SW480 (cell line): ENCODE results near the gene GPR180.
A peak's percentile ranks its signal among the peaks of the same experiment; 100 is the strongest.

Experiments
- DNase-seq: peaks from one replicate; pipeline ENCODE4 v3.0.0-alpha.2; 2016; ENCODE audit warnings: low spot score

The GPR180 gene

DNA sequence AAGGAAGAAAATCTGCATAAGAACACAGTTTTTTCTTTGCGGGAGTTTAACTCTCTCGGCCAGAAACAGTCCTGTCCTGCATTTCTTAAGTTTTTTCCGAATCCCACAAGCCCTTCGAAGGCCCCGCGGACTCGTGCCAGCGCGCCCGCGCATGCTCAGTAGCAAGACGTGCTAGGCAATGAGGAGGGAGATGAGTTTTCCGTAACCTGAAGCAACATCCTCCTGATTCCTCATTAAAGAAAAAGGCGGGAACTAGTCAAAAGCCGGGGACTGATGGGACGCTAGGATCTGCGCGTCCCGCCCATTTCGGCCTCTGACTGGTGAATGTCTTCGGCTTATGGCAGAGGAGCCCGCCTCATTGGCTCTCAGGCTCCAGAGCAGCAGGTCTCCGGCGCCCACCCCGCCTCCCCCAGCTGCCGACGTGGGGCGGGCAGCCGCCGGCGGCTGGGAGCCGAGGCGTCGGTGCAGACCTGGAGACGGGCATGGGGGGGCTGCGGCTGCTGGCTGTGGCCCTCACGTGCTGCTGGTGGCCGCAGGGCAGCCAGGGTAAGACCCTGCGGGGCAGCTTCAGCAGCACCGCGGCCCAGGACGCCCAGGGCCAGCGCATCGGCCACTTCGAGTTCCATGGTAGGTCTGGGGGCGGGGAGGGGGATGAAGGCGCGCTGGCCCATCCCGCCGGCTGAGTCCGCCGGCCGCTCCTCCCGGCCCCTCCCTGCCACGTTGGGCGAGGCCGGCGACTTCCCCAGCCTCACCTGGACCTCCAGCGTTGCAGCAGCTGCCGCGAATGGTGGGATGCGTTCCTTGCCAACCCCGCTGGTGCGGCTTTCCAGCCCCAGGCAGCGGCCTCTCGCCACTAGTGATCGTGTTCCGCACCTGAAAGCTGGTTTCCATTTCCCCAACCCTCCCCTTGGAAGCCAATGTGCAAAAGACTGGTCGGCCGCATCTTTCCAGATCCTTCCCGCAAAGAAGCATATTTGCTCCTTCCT is at the start of gene GPR180:
Gene GPR180, plus strand, starts transcription at position 412 of the 986 bp plus-strand sequence. Its CDS starts 71 bp downstream, at position 483.
- peak; percentile 98 for DNase-seq

DNA sequence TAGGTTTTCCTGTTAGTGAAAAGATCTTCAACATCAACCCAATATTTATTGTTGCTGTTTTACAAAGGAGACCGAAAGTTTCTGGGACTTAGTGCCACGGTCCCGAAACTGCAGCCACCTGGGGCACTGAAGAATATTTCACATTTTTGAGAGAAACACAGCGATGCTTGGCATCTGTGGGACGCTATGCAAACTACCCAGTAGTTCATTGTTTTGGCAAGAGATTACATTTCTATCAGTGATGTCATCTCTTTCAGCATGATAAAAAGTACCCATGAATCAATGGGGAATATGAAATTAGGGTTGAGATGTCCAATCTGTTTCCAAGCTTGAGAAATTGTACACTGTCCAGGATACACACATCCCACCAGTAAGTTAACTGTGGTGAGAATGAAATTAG is 49.6 kb upstream of the GPR180 start:
- DNase-seq = no peak

DNA sequence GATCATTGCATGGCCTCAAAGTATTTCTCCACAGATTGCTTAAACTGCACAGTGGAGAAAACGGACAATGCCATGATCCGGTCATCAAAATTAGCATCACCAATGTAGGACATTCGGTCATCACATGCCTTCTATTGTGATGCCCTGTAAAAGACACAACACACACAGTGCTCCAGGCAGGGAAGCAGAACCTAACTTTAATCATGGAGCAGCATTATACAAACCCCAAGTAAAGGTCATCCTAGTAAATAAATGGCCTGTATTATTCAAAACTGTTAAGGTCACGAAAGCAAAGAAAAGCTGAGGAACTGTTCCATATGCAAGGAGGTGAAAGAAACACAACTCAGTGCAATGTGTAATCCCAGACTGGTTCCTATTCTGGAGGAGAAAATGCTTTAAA is 47.9 kb upstream of the GPR180 start:
- no peak for DNase-seq

DNA sequence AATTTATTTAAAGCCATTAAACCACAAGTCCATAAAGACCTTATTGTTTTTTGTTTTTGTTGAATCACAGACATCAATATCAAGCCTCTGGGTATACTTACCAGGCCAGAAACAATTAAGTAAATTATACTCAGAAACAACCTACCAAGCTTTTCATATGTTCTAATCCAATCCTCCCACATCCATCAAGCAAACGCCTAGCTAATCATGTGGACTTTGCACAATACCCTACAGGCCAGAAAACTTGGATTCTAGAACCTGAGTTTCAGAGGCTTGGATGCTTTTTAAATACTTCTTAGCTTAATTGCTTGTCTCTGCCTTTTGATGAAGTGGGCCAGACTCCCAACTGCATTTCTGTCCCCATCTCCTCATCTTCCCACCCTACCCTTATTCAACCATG is 45.6 kb upstream of the GPR180 start:
- no peak for DNase-seq

DNA sequence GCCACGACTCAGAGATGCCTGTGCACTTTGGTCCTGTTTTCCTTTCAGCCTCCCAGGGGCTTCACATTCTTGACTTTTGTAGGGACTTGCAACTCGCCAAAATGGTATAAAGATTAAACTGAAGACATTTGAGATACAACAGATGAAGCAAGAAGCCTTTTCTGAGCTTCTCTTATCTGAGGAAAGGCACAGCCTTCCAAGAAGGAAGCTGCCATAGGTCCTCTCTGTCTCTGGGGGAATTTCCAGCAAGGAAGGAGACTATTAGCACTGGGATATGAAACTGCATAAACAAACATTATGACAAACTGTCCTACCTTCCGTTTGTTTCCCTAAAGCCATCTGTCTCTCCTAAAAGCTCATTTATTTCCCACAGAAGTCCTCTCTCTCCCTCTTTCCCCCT is 45.0 kb upstream of the GPR180 start:
- no peak for DNase-seq

DNA sequence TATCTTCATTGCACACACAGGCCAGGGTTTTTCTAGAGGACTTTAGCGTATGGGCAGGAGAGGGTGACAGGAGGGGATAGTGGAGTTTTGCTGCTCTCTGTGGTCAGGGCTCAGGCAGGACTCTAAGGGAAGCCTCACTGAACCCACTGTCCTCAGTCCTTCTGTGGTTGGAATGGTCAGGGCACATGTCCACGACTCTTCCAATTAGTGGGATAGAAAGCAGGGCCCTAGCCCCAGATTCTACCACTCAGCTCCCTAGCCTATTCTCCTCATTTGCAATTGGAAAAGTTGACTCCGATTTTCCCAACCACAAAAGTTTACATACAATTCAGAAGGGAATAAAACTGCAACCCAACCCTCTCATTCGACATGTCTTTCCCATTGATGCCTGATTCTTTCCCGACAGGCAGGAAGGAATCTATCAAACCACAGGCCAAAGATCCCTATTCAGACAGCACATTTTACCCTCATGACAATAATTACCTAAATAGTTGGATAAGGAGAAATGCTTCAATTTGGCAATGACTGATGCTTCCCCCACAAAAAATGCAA is 43.9 kb upstream of the GPR180 start:
- no peak for DNase-seq

DNA sequence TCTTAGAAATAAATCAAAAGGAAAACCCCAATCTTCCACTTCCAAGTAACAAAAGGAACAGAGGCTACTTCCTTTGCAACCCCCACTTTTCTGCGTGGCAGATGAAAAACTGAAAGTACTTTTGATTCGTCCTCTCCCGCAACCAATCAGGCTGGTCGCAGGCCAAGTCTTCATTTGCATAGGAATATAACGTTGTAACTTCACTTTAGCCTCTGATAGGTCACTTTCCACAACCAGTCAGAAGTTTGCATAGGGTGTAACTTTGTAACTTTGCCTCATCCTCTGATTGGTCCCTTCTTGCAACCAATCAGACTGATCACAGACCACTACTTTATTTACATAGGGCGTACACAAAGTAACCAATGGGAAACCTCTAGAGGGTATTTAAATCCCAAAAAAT is 42.9 kb upstream of the GPR180 start:
- no peak for DNase-seq

DNA sequence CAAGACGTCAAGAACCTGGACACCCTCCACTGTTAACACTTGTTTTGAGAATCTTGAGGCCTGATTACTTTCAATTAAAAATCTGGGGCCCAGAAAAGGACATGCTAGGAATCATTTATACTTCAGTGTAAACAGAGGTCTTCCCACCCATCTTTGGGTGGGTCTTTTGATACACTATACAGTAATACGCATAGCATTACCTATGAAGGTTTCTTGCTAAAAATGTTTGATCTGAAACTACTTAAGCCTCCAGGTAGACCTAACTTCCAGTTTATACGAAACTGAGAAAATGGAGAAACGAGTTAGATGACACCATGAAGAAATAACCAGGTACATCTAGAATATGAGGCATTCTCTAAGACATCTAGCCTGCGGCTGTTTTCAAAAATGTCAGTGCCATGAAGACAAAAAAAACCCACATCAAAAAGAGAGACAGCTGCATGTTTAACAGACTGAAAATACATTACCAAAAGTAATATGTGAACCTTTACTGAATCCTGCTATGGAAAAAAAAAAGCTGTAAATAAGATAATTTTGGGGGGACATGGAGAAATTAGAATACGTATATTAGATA is 42.3 kb upstream of the GPR180 start:
- no peak for DNase-seq

DNA sequence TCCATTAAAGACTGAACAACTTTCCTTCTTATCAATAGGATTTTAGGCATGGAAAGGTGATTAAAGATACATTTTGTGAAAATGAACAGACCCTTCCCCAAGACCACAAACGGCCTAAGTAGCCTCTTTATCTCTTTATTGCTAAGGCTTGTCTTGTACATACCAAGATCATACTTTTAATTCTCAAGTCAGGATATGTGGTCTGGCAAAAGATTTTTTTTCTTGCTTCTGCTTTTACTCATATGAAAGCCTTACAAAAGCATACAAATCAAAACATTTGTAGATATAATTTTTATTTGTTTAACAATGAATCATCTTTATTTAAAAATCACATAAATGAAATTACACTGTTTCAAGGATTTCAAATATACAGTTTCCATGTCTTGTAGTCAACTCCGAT is 41.5 kb upstream of the GPR180 start:
- DNase-seq = no peak

DNA sequence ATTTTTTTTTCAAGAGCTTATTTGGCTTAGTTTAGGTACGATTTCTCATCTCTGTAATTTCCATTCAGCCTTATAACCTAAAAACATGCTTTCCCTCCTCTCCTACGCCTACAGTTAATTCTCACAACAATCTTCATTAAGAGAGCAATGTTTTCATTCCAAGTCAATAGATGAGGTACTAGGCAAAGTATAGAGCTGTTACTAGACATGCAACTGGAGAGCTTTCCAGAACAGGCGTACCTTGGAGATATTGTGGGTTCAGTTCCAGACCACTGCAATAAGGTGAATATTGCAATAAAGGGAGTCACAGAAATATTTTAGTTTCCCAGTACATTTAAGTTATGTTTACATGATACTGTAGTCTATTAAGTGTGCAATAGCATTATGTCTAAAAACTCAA is 40.5 kb upstream of the GPR180 start:
- DNase-seq = no peak

DNA sequence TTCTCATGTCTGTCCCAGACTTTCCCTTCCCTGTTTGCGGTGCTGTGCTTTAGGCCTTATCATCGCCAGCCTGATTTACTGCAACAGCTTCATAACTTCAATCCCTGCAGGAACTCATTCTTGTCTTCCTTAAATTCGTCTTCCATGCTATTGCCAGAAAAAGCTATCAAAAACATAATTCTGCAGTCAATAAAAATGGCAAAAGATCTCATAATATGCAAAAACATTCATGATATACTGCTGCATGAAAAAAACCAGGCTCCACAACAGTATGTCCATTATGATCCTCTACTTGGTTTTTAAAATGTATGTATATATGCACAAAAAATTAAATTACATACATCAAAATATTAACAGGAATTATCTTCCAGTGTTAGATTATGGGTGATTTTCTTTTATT is 34.1 kb upstream of the GPR180 start:
- DNase-seq = no peak

DNA sequence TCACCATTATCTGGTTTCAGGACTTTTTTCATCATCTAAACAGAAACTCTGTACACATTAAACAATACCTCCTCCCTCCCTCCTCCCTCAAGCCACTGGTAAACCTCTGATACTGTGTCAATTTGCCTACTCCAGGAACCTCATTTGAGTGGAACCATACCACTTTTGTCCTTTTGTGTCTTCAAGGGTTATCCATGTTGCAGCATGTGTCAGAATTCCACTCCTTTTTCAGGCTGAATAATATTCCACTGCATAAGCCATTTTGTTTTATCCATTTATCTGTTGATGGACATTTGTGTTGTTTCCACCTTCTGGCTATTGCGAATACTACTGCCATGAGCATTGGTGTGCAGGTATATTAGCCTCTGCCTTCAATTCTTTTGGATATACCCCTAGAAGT is 33.2 kb upstream of the GPR180 start:
- DNase-seq = no peak

DNA sequence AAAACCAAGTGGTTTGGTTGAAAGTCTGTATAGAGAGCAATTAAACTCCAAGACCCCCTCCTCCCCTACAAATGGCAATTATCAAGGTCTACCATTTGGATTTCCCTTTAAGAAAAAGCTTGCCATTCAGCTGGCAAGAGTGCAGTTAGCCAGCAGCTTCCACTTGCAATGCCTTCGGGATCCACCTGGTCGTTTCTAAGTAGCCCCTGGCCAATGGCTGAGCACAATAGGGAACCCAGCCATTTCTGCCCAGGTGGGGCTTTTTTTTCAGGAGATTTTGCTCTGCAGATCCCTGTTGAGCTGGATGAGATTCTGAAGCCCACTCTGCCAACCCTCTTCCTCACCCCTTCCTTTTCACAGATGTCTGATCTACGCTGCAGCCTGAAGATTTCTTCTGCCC is 32.0 kb upstream of the GPR180 start:
- no peak for DNase-seq

DNA sequence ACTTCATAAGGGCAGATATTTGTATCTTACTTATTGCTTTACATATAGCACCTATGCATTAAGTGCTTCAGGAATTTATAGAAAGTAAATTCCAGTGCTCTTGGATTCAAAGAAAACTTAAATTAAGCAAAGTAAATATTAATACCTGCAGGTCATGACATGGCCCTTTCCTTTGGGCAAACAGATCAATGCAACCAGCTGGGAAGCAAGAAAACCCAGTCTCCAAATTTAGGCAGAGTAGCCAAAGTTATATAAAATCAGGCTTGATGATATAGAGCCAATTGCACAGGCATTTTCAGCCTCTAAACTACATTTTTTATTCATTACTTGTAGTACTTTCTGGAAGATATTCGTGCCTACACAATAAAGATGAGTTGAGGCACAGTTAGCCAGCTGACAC is 22.6 kb upstream of the GPR180 start:
- DNase-seq = no peak

DNA sequence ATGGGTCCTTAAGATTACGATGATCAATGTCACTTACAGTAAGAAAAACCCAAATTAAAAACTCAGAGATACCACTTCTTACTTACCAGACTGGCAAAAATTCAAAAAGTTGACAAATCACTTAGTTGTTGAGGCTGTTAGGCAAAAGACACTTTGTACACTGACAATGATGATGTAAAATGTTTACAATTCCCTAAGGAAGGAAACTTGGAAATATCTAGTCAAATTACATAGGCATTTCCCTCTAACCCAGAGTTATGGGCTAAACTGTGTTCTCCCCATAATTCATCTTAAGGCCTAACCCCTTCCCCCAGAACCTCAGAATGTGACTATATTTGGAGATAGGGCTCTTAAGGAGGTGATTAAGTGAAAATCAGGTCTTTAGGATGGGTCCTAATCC is 17.7 kb upstream of the GPR180 start:
- no peak for DNase-seq

DNA sequence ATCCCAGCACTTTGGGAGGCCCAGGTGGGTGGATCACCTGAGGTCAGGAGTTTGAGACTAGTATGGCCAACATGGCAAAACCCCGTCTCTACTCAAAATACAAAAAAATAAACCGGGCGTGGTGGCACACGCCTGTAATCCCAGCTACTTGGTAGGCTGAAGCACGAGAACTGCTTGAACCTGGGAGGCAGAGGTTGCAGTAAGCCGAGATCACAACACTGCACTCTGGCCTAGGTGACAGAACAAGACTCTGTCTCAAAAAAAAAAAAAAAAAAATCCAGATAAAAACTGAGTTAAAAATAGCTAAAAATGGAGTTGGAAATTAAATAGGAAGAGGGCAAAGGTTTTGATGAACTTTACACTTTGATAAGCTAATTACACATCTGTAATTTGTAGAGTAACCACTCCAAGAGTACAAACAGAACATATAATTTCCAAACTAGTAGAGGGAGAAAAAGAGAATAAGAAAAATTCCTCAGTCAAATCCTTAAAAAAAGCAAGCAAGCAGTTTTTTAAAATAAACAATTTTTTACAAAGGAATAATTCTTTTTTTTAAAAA is 16.0 kb upstream of the GPR180 start:
- DNase-seq = no peak

DNA sequence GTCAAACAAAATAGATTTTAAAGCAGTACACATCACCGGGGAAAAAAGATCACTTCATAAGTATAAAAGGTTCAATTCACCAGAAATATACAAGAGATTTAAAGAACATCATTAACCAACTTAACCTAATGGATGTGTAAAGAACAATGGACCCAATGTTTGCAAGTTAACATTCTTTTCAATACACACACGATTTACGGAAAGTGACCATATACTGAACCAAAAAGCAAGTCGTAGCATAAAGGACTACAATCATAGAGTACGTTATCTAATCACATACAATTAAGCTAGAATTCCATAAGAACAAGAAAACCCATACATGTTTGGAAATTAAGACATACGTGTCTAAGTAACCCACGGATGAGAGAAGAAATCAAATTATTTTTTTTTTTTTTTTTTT is 15.3 kb upstream of the GPR180 start:
- no peak for DNase-seq

DNA sequence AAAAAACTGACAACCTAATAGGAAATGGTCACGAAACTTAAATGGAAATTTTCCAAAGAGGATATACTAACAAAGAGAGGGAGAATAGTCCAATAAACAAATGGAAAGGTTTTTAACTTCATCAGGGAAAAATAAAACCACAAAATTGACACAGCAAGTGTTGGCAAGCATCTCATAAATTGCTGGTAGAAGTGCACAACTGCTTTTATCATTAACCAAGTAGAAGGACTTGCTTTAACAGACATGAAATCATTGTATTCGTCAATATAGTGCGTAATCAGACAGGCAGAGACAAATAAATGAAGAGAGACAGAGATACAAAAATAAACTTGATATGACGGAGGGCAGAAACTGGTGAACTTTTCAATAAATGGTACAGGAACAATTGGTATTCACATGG is 13.1 kb upstream of the GPR180 start:
- no peak for DNase-seq

DNA sequence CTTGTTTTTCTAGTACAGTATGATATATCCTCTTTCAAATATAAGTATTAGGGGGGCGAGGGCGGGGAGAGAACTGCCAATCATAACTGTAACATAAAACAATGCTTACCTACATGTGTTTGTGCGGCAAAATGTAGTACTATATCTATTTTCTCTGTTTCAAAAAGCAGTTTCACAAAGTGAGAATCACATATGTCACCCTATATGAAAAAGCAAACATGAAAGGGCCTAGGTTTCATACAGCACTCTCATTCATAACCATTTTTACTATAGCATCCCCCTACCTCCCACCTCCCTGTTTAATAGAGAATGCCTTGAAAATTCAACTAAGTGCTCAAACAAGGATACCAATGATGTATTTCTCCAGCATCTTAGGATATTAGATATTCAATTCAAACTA is 10.9 kb upstream of the GPR180 start:
- no peak for DNase-seq

DNA sequence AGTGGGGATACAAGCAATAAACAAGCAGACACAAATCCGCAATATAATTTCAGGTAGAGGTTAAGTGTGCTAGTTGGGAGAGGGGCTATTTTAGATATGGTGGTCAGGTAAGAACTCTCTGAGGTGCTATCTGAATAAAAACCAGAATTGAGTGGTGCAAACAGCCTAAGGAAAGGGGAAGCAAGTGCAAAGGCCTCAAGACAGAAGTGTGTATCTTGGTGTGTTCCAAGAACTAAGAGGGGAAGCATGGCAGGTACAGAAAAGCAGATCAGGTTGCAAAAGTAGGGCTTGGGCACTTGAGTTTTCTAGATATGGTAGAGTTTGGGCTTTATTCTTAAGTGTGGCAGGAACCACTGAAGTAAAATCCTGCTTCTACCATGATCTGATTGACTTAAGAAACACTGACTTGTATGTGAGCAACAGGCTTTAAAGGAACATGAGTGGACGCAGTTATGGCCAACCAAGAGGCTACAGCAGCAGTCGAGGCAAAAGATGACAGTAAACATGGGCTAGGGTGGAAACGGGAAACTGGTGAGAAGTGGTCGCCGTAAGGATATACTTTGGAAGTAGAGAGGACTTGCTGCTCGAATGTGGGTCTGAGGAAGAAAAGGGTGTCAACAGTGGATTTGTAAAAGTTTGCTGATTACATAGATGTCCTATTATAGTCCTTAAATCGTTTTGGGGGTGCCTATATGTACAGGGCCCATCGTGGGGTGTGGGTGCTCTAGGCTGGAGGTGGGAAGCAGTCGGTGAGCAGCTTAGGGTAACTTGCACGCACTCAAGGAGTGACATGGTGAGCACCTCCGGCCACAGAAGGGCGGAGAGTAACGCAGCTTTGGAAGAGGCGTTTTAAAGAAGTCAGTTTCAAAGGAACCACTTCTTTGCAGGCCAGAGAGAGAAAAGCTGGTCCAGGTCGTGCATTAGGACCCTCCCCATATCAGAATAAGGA is 6.4 kb upstream of the GPR180 start:
- DNase-seq = peak; percentile 9

DNA sequence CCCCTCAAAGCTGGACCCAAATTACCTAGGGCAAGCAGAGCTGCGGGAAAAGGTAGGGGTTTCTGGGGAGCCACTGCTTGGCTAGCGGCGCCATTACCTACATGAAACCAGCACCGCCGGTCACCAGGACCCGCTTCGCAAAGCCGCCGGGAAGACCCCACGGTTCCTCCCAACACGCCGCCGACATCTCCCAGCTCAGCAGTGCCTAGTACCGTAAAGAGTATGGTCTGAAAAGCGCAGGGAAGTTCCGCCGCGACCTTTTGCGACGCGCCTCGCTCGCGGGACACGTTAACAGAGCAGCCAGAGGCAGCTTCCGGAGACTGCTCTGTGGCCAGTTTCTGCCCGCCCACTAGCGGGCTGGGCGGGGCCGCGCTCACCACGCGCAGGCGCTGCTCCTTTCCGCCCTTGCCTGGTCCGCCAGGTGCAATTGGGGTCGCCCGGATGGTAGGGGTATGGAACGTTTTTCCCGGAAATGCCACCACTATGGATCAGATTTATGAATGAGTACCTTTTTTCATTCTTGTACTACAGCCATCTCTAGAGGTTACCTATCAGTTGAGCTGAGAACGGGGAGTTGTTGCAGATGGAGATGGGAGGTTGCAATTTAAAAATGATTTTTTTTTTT is 5.6 kb upstream of the GPR180 start, which contains the start of gene TGDS:
Gene TGDS, minus strand, starts transcription at position 203 of the 625 bp plus-strand sequence. Its CDS starts 16 bp downstream, at position 187.
- peak; percentile 91 for DNase-seq
